ENCODE results near the gene SP110. TPM values are rescaled to one million over a fixed set of nuclear protein-coding genes. Genes with fewer than 3 reads are reported as not detected.

Gene SP110
- total and polyA plus RNA-seq, 2 donors (not counting 3 experiments of a cell fraction or from before 2014, with no cell fraction given): 10.2 to 10.7 TPM

GRCh38 chr2:230178546-230179485, 41.0 kb downstream of the SP110 start:
- H3K27ac ChIP-seq (ENCODE audit: insufficient read depth, low read depth, low read length): no peak overlapping the region
- no peaks in the 10 kb centered on the region for H3K27me3 ChIP-seq (ENCODE audit: control insufficient read depth in 2 of 2, insufficient read depth in 2 of 2, low read length in 2 of 2)
- no peak overlapping the region for H3K9ac ChIP-seq (replicated peaks; ENCODE audit: extremely low read depth, insufficient read depth, low read length)
- no peak for TF ChIP-seq MAX (IDR thresholded peaks at IDR 0.05; ENCODE audit: insufficient read depth, insufficient read length)
- no peak for TF ChIP-seq POLR2A (IDR thresholded peaks at IDR 0.05; ENCODE audit: low read depth, low read length)
- no peak for TF ChIP-seq EZH2 (IDR thresholded peaks at IDR 0.05; ENCODE audit: borderline replicate concordance, low read depth, low read length, severe bottlenecking)
- no peak for TF ChIP-seq GATA2 (IDR thresholded peaks at IDR 0.05; ENCODE audit: insufficient read depth, insufficient read length, low read depth, low read length)
- TF ChIP-seq JUN (IDR thresholded peaks at IDR 0.05; ENCODE audit: borderline replicate concordance, insufficient read depth, insufficient read length, low read depth): no peak
- no peak overlapping the region for H2AFZ ChIP-seq (ENCODE audit: low read depth, low read length)
- no TSS peak for BruUV-seq (replicated peaks)
- intact Hi-C loops (cut with micrococcal nuclease) (no loop called here), dilution Hi-C loops (cut with MboI; ENCODE audit: extremely low pct_ligation_motif_present, low sequenced_read_pairs) (no loop called here)
- H3K4me2 ChIP-seq (ENCODE audit: insufficient read depth, low read length): no peak overlapping the region
- DNase-seq (ENCODE audit: low read depth, low spot score): no peak
- H3K36me3 ChIP-seq (ENCODE audit: control insufficient read depth in 2 of 2, extremely low read depth in 1 of 2, insufficient read depth in 2 of 2, low read length in 2 of 2): no peaks in the 10 kb centered on the region
- H4K20me1 ChIP-seq (replicated peaks; ENCODE audit: control insufficient read depth, extremely low read depth, insufficient read depth, low read length): no peaks in the 10 kb centered on the region
- no peak overlapping the region for H3K4me3 ChIP-seq (replicated peaks in 1 of 3; ENCODE audit: insufficient read depth in 1 of 3, low read depth in 1 of 3, low read length in 3 of 3)
- FAIRE-seq: no peak
- ChIA-PET CTCF (interaction anchor here (2.1 to 4.8 kb wide), 2 partner anchors 9 to 19 kb away, joined by 5 to 22 read pairs; no protein-coding TSS in a partner anchor), POLR2A (no interaction called here)
- no peaks in the 10 kb centered on the region for H3K4me1 ChIP-seq (ENCODE audit: control insufficient read depth, extremely low read depth, insufficient read depth, low read length)
- no peaks in the 10 kb centered on the region for H3K9me1 ChIP-seq (replicated peaks; ENCODE audit: control insufficient read depth, extremely low read depth, insufficient read depth, low read length)
- no peaks in the 10 kb centered on the region for H3K79me2 ChIP-seq (ENCODE audit: control insufficient read depth, insufficient read depth, low read length)
- no peaks in the 10 kb centered on the region for H3K9me3 ChIP-seq (replicated peaks; ENCODE audit: control insufficient read depth, insufficient read depth, low read length)

- Histone ChIP-seq H3K79me2 (ENCODE audit: control insufficient read depth, insufficient read depth, low read length) (no peaks in the 10 kb centered on the region), H3K4me2 (ENCODE audit: insufficient read depth, low read length) (no peak overlapping the region), H3K27me3 (ENCODE audit: control insufficient read depth in 2 of 2, insufficient read depth in 2 of 2, low read length in 2 of 2) (no peaks in the 10 kb centered on the region), H3K4me3 (replicated peaks in 1 of 3; ENCODE audit: insufficient read depth in 1 of 3, low read depth in 1 of 3, low read length in 3 of 3) (no peak overlapping the region), H3K9me3 (replicated peaks; ENCODE audit: control insufficient read depth, insufficient read depth, low read length) (no peaks in the 10 kb centered on the region), H3K9ac (replicated peaks; ENCODE audit: extremely low read depth, insufficient read depth, low read length) (no peak overlapping the region), H3K4me1 (ENCODE audit: control insufficient read depth, extremely low read depth, insufficient read depth, low read length) (no peaks in the 10 kb centered on the region), H3K9me1 (replicated peaks; ENCODE audit: control insufficient read depth, extremely low read depth, insufficient read depth, low read length) (no peaks in the 10 kb centered on the region), H3K27ac (ENCODE audit: insufficient read depth, low read depth, low read length) (no peak overlapping the region), H2AFZ (ENCODE audit: low read depth, low read length) (no peak overlapping the region), H3K36me3 (ENCODE audit: control insufficient read depth in 2 of 2, extremely low read depth in 1 of 2, insufficient read depth in 2 of 2, low read length in 2 of 2) (no peaks in the 10 kb centered on the region), H4K20me1 (replicated peaks; ENCODE audit: control insufficient read depth, extremely low read depth, insufficient read depth, low read length) (no peaks in the 10 kb centered on the region)
- no peak for FAIRE-seq
- intact Hi-C loops (cut with micrococcal nuclease) (no loop called here), dilution Hi-C loops (cut with MboI; ENCODE audit: extremely low pct_ligation_motif_present, low sequenced_read_pairs) (no loop called here)
- CTCF ChIA-PET: interaction anchor here (4.8 kb wide), 1 partner anchor 17 kb away, joined by 22 read pairs; no protein-coding TSS in a partner anchor
- DNase-seq (ENCODE audit: low read depth, low spot score): no peak
- no peak for TF ChIP-seq POLR2AphosphoS5 (IDR thresholded peaks at IDR 0.05; ENCODE audit: insufficient read depth, low read depth, low read length)
- TF ChIP-seq CTCF (IDR thresholded peaks at IDR 0.05; ENCODE audit: extremely low read depth in 1 of 2, insufficient read depth in 1 of 2, low read depth in 1 of 2, low read length in 2 of 2): no peak
- no peak for TF ChIP-seq EZH2 (IDR thresholded peaks at IDR 0.05; ENCODE audit: borderline replicate concordance, low read depth, low read length, severe bottlenecking)
- TF ChIP-seq FOS (IDR thresholded peaks at IDR 0.05; ENCODE audit: borderline replicate concordance, insufficient read depth, low read length): no peak
- no peak for TF ChIP-seq GATA2 (IDR thresholded peaks at IDR 0.05; ENCODE audit: insufficient read depth, insufficient read length, low read depth, low read length)
- TF ChIP-seq MYC (IDR thresholded peaks at IDR 0.05; ENCODE audit: low read depth, low read length): no peak
- no peak for TF ChIP-seq JUN (IDR thresholded peaks at IDR 0.05; ENCODE audit: borderline replicate concordance, insufficient read depth, insufficient read length, low read depth)
- TF ChIP-seq MAX (IDR thresholded peaks at IDR 0.05; ENCODE audit: insufficient read depth, insufficient read length): no peak
- no peak for TF ChIP-seq POLR2A (IDR thresholded peaks at IDR 0.05; ENCODE audit: low read depth, low read length)
- BruUV-seq (replicated peaks): no TSS peak
- POLR2A ChIA-PET: no interaction called here
These were observed 42.8 kb downstream of the SP110 start for GRCh38 chr2:230176996-230177395.
